Gastrocnemius medialis (tissue), 4 donors: ENCODE measurements around the gene SKI.

Experiments
- CTCF ChIP-seq, 5 experiments: fragments of 450-650 bp in 3 of 5; fragments of 200-600 bp in 2 of 5; sonication (generic) in 2 of 5; IDR thresholded peaks in 4 of 5; conservative IDR thresholded peaks in 1 of 5; 1 replicate in 4 of 5; 2 replicates in 1 of 5; pipeline ENCODE4 v1.5.1; 2016 to 2019; ENCODE audit warnings: antibody characterized with exemption in 5 of 5, mild to moderate bottlenecking in 3 of 5, moderate library complexity in 3 of 5
- POLR2A ChIP-seq, 2 donors: fragments of 450-650 bp; IDR thresholded peaks; one replicate each; pipeline ENCODE4 v1.6.1; 2017; ENCODE audit warnings: antibody characterized with exemption in 2 of 2, mild to moderate bottlenecking in 2 of 2, moderate library complexity in 2 of 2

- TF ChIP-seq CTCF (IDR thresholded peaks at IDR 0.05 in 4 of 5, conservative IDR thresholded peaks at IDR 0.05 in 1 of 5) (no peak), POLR2A (IDR thresholded peaks at IDR 0.05) (no peak)
Observed at GRCh38 chr1:2242814-2243725, 15.0 kb downstream of the SKI start.
